GM21825 (cell line): ENCODE results near the gene BRD1.
A peak's percentile ranks its signal among the peaks of the same experiment; 100 is the strongest.
"Not testable (repeated sequence)": the region's sequence is repeated elsewhere in the genome, so short reads cannot be mapped to it uniquely, and the experiment has no call there.

Source experiments
- ATAC-seq: cut with Tn5 transposase; IDR thresholded peaks from one replicate; pipeline ENCODE4 v1.9.1; 2021; ENCODE audit warnings: mild to moderate bottlenecking, moderate library complexity; ENCODE audit not compliant: unreplicated experiment

BRD1 gene

DNA sequence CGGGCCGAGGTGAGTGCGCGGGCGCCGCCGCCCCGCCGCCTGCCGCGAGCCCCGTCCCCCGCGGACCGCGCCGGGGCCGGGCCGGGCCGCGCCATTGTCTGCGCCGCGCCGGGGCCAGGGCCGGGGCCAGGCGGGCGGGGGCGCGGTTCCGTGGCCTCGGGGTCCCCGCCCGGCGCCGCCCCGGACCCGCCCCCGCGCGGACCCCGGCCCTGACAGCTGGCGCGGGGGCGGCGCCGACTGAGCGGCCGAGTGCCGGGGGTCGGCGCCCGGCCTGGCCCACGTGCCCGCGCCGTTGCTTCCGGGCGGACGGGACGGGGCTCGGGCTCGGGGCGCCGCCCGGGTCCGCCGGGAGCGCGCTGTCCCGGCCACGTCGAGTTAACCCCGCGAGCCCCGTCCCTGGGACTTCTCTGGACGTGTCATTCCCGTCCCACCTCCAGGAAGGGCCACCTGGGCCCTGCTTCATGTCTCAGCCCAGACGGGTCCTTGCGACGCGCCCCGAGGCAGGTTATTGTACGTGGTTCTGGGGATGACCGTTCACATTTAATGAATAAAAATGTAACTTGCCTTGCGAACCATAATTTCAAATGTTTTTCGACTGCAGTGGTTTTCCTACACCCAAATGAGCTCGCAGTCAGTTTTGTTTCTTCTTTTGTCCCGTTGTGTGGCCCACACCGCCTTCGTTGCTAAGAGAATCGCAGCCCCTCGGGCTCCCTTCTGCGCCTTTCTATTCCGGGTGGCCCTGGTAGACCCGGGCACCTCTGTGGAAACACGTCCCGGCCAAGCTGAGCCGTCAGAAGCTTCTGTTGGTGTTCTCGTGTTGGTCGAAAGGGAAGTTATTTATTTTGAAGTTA is 26.5 kb upstream of the BRD1 start:
- peak; percentile 15 for ATAC-seq

GRCh38 chr22:49852898-49853894 is 25.5 kb upstream of the BRD1 start, which contains the start of gene ZBED4:
ZBED4 (plus strand) TSS chr22:49853844; CDS start chr22:49883663, 29,819 bp downstream.
- peak; percentile 65 for ATAC-seq

DNA sequence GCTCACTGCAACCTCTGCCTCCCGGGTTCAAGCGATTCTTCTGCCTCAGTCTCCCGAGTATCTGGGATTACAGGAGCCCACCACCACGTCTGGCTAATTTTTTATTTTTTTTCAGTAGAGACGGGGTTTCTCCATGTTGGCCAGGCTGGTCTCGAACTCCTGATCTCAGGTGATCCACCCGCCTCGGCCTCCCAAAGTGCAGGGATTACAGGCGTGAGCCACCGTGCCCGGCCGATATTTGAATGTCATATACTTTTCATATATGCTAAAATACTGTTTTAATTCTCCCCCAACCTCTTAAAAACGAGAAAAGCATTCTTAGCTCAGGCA is 24.9 kb upstream of the BRD1 start:
- not testable (repeated sequence) for ATAC-seq

GRCh38 chr22:49850959-49851802 is 23.5 kb upstream of the BRD1 start:
- ATAC-seq, result no peak

DNA sequence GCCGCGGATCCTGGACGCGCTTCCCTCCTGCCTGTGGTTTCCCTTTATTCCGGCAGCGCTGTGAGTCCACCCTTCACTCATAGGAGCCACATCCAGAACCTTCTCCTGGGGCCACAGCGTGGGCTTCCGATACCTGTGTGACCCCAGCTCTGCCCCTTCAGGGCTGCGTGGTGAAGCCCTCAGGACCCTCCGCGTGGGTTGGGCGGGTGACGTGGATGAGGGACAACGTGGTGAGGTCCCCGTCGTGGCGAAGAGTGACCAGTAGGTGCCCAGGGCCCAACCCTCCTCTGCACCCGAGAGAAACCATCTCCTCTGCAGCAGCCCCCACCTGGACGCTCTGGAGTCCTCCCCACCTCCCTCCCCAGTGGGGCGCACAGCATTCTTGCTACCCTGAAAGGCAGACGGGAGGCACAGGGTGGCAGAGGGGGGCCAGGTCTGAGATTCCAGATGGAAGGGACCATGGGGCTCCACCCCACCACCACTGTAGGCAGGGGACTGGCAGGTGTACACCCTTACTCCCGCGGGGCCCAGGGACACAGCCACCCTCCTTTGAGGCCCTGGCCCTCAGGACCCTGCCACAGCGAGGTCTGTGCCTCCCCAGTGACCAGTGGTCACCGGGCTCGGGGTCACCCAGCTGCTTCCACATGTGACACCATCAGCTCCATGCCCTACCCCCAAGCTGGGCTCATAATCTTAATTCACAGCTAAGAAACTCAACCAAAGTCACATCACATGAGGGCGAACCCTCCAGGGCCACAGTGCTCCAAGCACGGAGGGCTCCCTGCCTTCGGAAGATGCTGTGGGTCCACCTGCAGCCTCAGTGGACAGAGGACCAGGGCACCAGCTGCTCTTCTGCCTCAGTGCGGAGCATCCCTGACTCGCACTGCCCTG is 22.6 kb upstream of the BRD1 start:
- ATAC-seq, result no peak

DNA sequence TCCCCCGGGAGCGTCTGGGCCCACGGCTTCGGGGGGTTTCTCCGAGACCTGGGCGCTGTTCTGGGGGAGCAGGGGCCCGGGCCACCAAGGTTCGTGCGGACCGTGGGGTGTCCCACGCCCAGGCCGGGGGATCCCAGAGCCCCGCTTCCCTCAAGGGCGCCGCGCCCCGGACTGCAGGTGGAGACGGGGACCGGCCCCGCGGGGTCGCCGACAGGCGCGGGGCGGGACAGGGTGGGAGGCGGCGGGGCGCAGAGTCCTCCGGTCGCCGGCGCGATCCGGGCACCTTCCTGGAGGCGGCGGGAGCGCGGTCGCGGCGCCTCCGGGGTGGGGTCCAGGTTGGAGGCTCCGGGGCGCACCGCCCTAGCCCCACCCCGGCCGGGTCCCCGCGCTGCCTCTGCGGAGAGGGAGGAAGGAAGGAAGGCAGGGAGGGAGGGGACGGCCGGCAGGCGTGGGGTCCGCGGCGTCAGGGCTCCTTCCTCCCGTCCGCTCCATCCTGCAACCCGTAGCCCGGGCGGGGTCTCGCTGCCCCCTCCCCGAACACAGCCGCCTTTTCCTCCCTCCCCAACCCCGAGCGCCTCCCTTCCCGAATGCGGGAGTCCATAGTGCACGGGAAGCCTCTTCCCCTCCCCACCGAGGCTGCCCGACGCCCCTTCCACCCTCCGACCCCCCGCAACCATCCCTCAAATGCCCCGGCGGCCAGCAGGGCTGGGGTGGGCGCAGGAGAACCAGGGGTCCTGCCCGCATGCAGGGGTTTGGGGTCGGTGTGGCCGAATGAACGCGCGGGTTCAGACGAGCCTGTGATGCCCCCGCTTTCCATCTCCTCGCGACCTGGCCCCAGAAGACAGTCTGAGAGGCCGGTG is 21.7 kb upstream of the BRD1 start:
- ATAC-seq, result no peak

GRCh38 chr22:49848690-49849160 is 21.1 kb upstream of the BRD1 start:
- no peak for ATAC-seq

GRCh38 chr22:49847751-49848689 is 20.3 kb upstream of the BRD1 start:
- no peak for ATAC-seq

DNA sequence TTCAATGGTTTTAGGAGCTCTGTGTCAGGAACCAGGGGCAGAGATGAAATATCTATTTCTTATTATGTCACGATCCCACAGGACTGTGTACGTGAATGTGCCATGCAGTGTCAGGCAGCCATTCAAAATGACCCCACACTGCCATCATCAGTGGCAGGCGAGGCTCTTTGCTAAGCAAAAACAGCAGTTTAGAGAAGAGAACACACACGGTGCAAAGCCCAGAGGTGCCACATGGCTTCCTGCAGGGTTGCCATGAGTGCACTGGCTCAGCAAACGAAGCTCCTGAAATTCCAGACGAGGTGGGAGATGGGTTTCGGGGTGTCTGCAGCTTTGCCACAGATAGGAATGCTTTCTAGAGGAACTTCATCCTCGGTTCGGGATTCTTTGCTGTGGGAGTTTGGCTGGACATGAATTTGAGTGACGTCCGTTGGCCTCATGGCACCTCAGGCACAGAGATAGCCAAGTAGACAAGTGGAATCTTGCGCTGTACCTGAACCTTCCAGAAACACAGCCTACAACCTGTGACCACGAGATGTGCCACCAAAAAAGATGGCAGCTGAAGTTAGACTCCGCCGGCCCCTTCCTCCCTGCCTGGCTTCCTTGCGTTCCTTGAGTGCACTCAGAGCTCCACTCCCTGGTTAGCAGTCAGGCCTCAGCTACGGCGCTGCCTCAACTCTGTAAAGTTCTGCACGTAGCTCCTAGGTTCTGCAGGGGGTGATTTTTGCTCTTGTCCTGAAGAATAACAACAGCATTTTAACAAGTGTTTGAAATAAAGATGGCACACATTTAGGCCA is 18.2 kb upstream of the BRD1 start:
- no peak for ATAC-seq

GRCh38 chr22:49845241-49845640 is 17.6 kb upstream of the BRD1 start:
- ATAC-seq, result no peak

GRCh38 chr22:49838771-49839717 is 11.4 kb upstream of the BRD1 start:
- ATAC-seq, result no peak

GRCh38 chr22:49833340-49834007 is 5.8 kb upstream of the BRD1 start:
- ATAC-seq, result no peak

DNA sequence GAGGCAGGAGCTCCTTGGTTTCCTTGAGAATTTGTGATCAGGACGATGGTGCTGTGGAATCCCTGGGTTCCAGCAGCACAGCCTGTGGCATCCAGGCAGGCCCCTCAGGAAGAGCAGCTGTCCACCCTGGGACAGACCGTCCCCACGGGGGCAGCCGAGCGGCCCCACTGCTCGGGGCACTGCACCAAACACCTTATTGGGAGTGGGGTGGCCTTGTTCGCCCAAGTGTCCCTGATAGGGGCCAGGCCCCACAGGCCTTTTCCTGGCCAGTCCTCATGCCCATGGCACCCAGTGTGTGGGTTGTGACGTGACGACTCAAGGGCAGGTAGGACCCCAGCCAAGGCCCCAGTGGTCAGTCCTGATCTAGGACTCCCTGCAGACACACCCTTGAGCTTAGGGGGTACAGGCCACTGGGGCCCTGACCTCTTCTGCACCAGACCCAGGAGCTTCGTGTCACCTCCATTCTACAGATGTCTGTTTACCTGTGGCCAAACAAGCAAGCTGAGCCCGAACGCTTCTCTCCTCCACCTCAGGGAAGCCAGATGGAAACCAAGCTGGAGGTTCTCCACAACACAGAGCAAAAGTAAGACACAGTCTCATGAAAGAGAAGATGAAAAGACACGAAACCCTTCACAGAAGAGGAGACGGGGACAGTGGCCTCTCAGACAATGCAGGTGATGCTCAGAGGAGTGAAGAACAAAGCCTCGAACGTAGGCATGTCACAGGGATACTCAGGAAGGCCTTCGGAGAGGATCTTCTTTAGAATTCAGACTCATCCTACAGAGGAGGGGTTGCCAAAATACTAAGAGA is 1.6 kb upstream of the BRD1 start:
- ATAC-seq, result no peak

- ATAC-seq, result no peak
Observed at GRCh38 chr22:49828599-49828965, 909 bp upstream of the BRD1 start.
